HUES6 (cell line): Measurements from ENCODE around the gene TNXB.

ENCODE experiments used
- H3K27ac ChIP-seq: 2 replicates; pipeline ENCODE4 v1.7.0; 2013; ENCODE audit warnings: low read depth, mild to moderate bottlenecking, low read length, inconsistent platforms
- H3K27me3 ChIP-seq: 2 replicates; pipeline ENCODE4 v1.6.1; 2013; ENCODE audit warnings: low read length; ENCODE audit not compliant: control insufficient read depth, insufficient read depth
- H3K36me3 ChIP-seq: 2 replicates; pipeline ENCODE4 v1.6.1; 2013; ENCODE audit warnings: low read length; ENCODE audit not compliant: control insufficient read depth, insufficient read depth
- H3K4me1 ChIP-seq: 2 replicates; pipeline ENCODE4 v1.6.1; 2013; ENCODE audit warnings: low read length; ENCODE audit not compliant: control insufficient read depth, insufficient read depth
- H3K4me3 ChIP-seq: 2 replicates; pipeline ENCODE4 v1.5.1; 2013; ENCODE audit warnings: low read depth, low read length
- H3K9ac ChIP-seq: one replicate; pipeline ENCODE4 v1.6.1; 2013; ENCODE audit warnings: mild to moderate bottlenecking, low read length
- H3K9me3 ChIP-seq: 2 replicates; pipeline ENCODE4 v1.6.1; 2013; ENCODE audit warnings: low read depth, low read length; ENCODE audit not compliant: control insufficient read depth, insufficient read depth

Gene TNXB

DNA sequence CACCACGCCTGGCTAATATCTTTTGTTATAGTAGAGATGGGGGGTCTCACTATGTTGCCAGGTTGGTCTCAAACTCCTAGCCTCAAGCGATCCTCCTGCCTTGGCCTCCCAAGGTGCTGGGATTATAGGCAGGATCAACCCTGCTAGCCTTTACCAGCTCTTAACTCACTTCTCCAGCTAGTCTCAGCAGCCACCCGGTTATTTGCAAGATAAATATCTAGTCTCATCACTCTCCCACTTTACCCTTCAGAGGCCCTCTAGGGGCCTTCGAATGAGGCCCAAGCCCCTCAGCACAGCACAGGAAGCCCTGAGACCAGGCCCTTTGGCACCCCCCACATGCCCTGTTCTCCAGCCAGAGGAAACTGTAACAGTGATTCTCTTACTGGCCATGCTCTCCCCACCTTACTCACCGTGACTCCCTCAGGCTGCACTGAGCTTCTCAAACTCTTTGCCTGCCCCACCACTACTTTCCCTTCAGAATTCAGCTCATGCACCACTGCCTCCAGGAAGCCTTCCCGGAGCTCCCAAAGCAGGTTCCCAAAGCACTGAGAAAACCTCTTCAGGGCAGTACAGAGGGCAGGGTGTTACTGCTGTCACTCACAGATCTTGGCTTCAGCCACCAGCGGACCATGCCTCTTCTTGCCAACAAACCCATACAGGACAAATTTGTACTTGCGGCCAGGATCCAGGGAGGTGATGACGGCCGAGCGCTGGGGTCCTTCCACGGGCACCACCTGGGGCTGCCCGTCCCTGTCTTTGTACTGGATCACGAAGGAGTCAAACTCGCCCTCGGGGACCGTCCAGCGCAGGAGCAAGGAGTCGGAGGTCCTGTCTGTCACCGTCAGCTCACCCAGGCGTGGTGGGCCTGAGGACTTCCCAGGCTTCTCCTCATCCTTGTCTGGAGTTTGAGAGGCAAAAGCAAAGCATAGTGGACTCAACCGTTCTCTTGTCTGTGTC, 25.0 kb downstream of the TNXB start:
- Histone ChIP-seq H3K9me3 (no peaks in the 10 kb centered on the region), H3K4me3 (no peak overlapping the region), H3K27me3 (peaks cover 21% of the 10 kb centered on the region), H3K4me1 (peaks cover 17% of the 10 kb centered on the region; the same call in 1 of the 2 replicates), H3K27ac (no peak overlapping the region), H3K36me3 (no peaks in the 10 kb centered on the region), H3K9ac (no peak overlapping the region)

DNA sequence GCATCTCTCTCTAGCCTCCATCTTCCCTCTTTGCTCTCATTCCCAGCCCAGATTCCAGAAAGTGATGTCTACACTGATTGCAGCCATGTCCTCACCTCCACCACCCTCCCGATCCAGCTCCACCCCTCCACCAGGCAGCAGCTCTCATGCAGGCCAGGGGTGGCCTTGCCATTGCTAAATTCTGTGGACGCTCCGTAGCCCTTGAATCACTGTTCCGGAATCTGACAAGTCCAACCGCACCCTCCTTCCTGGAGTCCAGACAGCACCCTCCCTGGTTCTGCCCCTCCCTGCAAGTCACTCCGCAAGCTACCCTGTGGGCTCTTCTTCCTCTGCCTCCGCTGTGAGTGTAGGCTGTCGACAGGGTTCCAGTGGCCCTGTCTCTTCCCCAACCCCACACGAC, 26.2 kb downstream of the TNXB start:
- Histone ChIP-seq H3K36me3 (no peaks in the 10 kb centered on the region), H3K27ac (no peak overlapping the region), H3K9me3 (no peaks in the 10 kb centered on the region), H3K4me3 (no peak overlapping the region), H3K4me1 (peaks cover 17% of the 10 kb centered on the region; the same call in 1 of the 2 replicates), H3K27me3 (peaks cover 21% of the 10 kb centered on the region), H3K9ac (no peak overlapping the region)

DNA sequence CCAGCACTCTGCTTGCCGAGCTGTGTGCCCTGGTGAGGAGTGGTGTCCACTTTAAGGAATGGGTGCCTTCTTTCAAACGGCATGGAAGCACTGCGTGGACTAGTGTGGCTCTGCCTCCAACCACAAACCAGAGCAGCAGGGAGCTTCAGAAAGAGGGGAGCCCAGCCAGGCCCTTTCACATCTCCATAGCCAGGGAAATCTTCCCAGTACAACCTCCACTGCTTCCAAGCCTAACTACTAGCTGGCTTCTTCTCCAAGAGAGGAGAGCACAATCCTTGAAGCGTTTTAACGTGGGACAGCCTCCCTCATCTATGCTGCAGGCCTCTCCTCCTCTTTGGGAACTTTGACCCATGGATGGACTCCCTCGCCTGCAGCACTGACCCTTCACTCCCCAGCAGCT, 26.7 kb downstream of the TNXB start:
- peaks cover 17% of the 10 kb centered on the region; the same call in 1 of the 2 replicates for H3K4me1 ChIP-seq
- peaks cover 21% of the 10 kb centered on the region for H3K27me3 ChIP-seq

DNA sequence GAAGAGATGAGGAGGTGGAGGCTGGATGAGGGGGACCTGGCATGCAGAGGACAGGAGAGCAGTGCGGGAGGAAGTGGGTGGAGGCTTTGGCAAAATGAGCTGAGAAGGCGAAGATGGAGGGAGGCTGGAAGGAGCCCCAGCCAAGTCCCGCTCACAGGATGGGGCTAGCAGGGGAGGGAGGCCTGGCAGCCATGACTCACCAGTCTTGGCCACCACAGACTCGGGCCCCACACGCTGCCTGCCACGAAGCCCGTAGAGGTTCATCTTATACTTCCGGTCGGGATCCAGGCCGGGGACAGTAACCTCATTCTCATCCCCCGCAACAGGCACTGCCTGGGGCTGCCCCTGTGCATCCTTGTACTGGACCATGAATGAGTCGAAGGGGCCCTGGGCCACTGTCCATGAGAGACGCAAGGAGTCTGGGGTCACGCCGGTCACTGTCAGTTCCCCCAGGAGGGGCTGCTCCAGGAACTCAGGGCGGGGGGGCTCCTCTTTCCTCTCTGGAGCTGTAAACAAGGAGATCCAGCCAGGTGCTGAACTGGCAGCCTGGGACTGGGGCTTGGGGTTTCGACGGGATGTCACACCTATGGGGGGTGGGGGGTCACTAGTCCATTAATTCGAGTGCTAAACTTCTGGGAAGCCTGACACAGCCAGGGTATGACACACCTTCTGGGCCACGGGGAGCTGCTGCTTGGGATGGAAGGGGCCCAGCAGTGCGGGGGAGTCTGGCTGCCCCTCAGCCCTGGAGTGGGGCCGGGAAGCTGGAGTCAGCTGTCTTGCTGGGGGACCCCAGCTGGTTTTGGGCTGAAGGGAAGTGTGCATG, 27.8 kb downstream of the TNXB start:
- Histone ChIP-seq H3K27ac (no peak overlapping the region), H3K27me3 (peaks cover 11% of the 10 kb centered on the region), H3K9me3 (no peaks in the 10 kb centered on the region), H3K4me3 (no peak overlapping the region), H3K36me3 (no peaks in the 10 kb centered on the region), H3K9ac (no peak overlapping the region), H3K4me1 (peaks cover 10% of the 10 kb centered on the region; the same call in 1 of the 2 replicates)

More for the DNA sequence above, 26.7 kb downstream of the TNXB start:
- Histone ChIP-seq H3K36me3 (no peaks in the 10 kb centered on the region), H3K9ac (no peak overlapping the region), H3K4me3 (no peak overlapping the region), H3K9me3 (no peaks in the 10 kb centered on the region), H3K27ac (no peak overlapping the region)

DNA sequence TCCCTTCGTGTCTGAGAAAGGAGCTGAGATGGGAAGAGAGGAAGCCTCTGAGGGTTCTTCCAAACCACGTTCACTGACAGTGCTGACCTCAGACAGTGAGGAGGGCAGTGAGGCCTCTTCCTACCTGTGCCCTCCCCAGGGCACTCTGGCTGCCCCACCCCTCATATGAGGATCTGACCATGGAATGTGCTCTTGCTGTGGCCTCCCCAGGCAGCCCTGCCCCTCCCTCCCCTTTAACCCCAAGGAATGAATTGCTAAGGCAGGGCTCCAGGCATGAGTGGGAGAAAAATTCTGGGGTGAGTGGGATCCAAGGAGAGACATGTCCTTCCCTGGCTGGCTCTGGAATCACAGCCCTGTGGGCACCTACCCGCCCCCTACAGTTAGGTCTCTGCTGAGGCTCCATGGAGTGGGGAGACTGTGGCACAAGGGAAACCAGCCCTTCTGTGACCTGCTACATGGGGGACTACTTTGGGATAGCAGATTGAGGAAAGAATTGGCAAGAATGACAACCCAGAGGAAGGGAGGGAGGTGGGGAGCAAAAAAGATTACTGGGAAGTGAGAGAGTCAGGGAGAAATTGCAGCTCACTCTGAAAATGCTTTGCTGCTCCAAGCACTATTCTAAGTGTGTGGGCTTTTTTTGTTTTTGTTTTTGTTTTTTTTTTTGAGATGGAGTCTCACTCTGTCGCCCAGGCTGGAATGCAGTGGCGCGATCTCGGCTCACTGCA, 29.4 kb downstream of the TNXB start:
- Histone ChIP-seq H3K9me3 (no peaks in the 10 kb centered on the region), H3K27me3 (peaks cover 3% of the 10 kb centered on the region; the same call in 1 of the 2 replicates), H3K4me3 (no peak overlapping the region), H3K27ac (no peak overlapping the region), H3K36me3 (no peaks in the 10 kb centered on the region), H3K4me1 (peaks cover 8% of the 10 kb centered on the region; the same call in 1 of the 2 replicates), H3K9ac (no peak overlapping the region)

DNA sequence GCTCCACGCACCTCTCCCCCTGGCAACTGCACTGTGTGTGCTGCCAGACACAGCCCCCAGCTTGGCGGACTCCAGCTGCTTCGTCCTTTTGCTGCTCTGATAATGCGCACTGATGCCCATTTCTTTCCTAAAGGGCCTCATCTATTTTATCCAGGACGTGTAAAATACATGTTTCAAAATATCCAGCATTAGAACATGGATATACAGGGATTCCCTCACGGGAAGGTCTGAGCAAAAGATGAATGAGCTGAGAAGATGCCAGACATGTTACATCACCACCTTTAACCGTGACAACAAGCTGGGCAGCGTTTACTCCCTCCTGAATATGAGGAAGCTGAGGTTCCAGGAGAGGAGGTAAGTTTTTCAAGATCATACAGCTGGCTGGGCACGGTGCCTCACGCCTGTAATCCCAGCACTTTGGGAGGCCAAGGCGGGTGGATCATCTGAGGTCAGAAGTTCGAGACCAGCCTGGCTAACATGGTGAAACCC, 32.8 kb downstream of the TNXB start:
- Histone ChIP-seq H3K27me3 (no peaks in the 10 kb centered on the region), H3K4me3 (no peak overlapping the region), H3K9ac (no peak overlapping the region), H3K9me3 (no peaks in the 10 kb centered on the region), H3K4me1 (peaks cover 14% of the 10 kb centered on the region; the same call in 1 of the 2 replicates), H3K27ac (no peak overlapping the region), H3K36me3 (no peaks in the 10 kb centered on the region)

DNA sequence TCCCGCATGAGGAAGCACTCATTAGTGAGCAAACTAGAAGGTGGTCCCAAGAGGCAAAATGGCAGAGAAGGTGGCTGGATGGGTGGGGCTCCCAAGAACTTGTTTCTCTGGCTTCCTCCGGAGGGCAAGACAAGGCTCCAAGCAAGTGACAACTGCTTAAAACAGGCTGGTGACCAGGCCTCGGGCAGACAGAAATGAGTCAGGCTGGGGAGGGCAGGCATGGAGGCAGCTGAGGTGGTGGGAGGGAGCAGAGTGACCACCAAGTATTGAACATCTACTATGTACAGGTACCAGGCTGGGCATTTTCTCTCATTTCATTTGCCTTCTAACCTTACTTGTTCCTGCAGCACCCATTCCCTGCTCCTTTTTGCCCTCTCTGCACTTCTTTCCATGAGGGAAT, 33.4 kb downstream of the TNXB start:
- peaks cover 15% of the 10 kb centered on the region; the same call in 1 of the 2 replicates for H3K4me1 ChIP-seq
- H3K36me3 ChIP-seq = no peaks in the 10 kb centered on the region
- H3K9me3 ChIP-seq = no peaks in the 10 kb centered on the region
- H3K27me3 ChIP-seq = no peaks in the 10 kb centered on the region
- no peak overlapping the region for H3K9ac ChIP-seq
- no peak overlapping the region for H3K27ac ChIP-seq
- H3K4me3 ChIP-seq = no peak overlapping the region

DNA sequence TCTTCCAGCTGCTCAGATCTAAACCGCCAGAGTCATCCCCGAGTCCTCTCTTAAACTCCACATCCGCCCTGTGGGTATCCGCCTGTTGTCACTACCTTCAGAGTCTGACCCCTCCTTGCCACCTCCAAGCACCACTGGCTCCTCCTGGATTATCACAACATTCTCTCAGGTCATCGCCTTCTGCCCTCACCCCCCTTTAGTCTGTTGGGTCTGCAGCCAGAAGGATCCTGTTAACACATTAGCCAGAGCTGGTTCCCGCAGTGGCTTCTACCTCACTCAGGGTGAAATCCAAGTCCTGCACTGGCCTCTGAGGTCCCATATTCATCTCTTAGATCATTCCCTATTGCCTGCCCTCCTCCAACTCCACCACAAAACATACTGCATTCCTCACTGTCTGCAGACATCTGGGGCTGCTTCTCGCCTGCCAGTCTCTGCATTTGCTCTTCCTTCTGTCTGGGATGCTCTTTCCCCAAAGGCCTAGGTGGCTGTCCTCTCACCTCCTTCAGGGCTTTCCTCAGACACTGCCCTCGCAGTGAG, 34.1 kb downstream of the TNXB start:
- no peak overlapping the region for H3K27ac ChIP-seq
- H3K9me3 ChIP-seq = no peaks in the 10 kb centered on the region
- H3K4me3 ChIP-seq = no peak overlapping the region
- no peak overlapping the region for H3K9ac ChIP-seq
- no peaks in the 10 kb centered on the region for H3K27me3 ChIP-seq
- no peaks in the 10 kb centered on the region for H3K36me3 ChIP-seq
- peaks cover 17% of the 10 kb centered on the region; the same call in 1 of the 2 replicates for H3K4me1 ChIP-seq

DNA sequence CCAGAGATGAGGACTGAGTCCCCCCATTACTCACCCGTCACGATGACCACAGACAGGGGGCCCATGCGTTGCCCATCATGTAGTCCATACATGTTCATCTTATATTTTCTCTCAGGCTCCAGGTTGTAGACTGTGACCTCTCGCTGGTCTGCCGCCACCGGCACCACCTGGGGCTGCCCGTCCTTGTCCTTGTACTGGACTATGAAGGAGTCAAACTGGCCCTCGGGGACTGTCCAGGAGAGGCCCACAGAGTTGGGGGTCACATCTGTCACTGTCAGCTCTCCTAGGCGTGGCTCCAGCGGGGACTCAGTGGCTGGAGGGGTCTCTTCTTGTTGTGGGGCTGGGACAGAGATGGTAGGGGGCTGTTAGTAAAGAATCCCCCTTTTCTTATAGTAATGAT, 35.5 kb downstream of the TNXB start:
- Histone ChIP-seq H3K9me3 (no peaks in the 10 kb centered on the region), H3K9ac (no peak overlapping the region), H3K36me3 (no peaks in the 10 kb centered on the region), H3K4me1 (peaks cover 13% of the 10 kb centered on the region; the same call in 1 of the 2 replicates), H3K27me3 (no peaks in the 10 kb centered on the region), H3K27ac (no peak overlapping the region), H3K4me3 (no peak overlapping the region)

DNA sequence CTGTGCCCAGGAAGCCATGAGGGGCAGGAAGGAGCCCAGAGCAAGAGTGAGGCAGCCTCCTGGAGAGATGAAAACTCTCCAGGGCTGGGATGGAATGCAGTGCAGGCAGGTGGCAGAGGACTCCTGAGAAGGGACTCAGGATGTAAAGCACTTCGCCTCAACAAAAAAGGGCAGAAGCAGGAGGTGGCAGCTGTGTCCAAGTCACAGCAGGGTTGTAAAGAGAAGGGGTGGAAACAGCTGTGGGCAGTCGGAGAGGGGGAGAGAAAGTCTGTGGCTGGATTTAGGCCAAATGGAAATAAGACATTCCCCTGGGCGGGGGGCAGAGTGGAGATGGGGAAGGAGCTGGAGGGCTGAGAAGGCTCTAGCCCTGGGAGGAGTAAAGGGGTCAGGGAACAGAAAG, 36.0 kb downstream of the TNXB start:
- no peak overlapping the region for H3K27ac ChIP-seq
- no peaks in the 10 kb centered on the region for H3K27me3 ChIP-seq
- H3K4me1 ChIP-seq = peaks cover 13% of the 10 kb centered on the region; the same call in 1 of the 2 replicates
- H3K9me3 ChIP-seq = no peaks in the 10 kb centered on the region
- no peak overlapping the region for H3K4me3 ChIP-seq
- H3K36me3 ChIP-seq = no peaks in the 10 kb centered on the region
- no peak overlapping the region for H3K9ac ChIP-seq
